Cardiac muscle cell (in vitro differentiated cells and primary cell): ENCODE data around the gene RD3L. TPM values are rescaled to one million over a fixed set of nuclear protein-coding genes. Genes with fewer than 3 reads are reported as not detected.
A peak's percentile ranks its signal among the peaks of the same experiment; 100 is the strongest.

ENCODE experiments used
- DNase-seq, 2 donors: peaks; one replicate each; pipeline versions ENCODE4 v3.0.0 to v3.0.0-alpha.2; 2010 to 2017; ENCODE audit warnings: low read depth in 1 of 2, low spot score in 1 of 2
- H3K27ac ChIP-seq: fragments of 200-600 bp; sonication (generic); 2 replicates; pipeline ENCODE4 v1.5.1; 2016
- H3K27me3 ChIP-seq: fragments of 200-600 bp; sonication (generic); 2 replicates; pipeline ENCODE4 v1.6.0; 2016; ENCODE audit warnings: control low read depth
- H3K36me3 ChIP-seq: fragments of 200-600 bp; sonication (generic); 2 replicates; pipeline ENCODE4 v1.5.1; 2016; ENCODE audit warnings: control low read depth
- H3K4me1 ChIP-seq: fragments of 200-600 bp; sonication (generic); 2 replicates; pipeline ENCODE4 v1.8.1; 2017; ENCODE audit warnings: low read depth, mild to moderate bottlenecking, mixed run types
- H3K4me3 ChIP-seq: fragments of 200-600 bp; sonication (generic); 2 replicates; pipeline ENCODE4 v1.5.1; 2016; ENCODE audit warnings: mild to moderate bottlenecking
- H3K9me3 ChIP-seq: fragments of 200-600 bp; sonication (generic); 2 replicates; pipeline ENCODE4 v1.5.1; 2017; ENCODE audit warnings: low read depth, mild to moderate bottlenecking, control low read depth
- polyA plus RNA-seq: library from polyadenylated mRNA; unstranded; fragments of >200 nt; fragmentation: Nextera tagmentation; extraction: Ambion mirVana; gene quantifications from 2 replicates; pipeline ENCODE4 v1.2.1, GENCODE V29; 2016
- total RNA-seq: library from RNA; depleted of rRNA; stranded (reverse); fragments of >200 nt; gene quantifications from 2 replicates; pipeline ENCODE4 v1.2.3, GENCODE V29; 2016
- TF ChIP-seq, protein P1 (sequence below): IDR thresholded peaks from 2 replicates; pipeline ENCODE4 v1.5.1; 2012; ENCODE audit warnings: low read depth, mild to moderate bottlenecking, low read length

RD3L gene
- total and polyA plus RNA-seq, 2 experiments from 2014 or later: 0.18 to 0.46 TPM

DNA sequence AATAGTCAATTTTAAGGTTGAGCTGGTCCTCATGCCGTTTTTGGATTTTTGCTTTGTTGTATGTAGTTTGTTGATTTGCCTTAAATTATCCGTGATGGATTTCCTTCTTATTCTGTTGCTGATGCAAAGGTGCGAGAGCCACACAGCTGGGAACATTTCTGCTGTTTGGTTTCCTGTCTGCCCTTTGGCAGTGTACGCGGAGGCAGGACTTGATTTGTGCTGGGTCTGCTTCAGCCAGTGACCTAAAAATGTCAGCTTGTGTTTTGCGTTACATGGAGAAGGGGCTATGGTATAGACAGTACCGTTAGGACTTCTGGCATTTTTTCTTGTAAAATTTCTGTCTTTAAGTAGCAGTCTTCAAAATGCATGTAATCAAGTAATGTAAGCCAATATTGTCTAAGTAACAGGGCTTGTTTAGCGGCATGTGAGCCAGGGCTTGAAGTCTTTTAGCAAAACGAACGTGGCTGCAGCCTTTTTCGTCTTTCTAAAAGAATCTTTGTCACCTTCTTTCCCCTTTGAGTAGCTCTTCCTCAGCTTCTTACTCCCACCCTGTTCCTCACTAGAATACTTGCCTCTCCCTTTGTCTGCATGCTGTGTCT lies 18.2 kb upstream of the RD3L start:
- H3K9me3 ChIP-seq: no peaks in the 10 kb centered on the region
- no peak overlapping the region for H3K4me3 ChIP-seq
- H3K27ac ChIP-seq: no peak overlapping the region
- H3K4me1 ChIP-seq: no peaks in the 10 kb centered on the region
- TF ChIP-seq, protein P1, sequence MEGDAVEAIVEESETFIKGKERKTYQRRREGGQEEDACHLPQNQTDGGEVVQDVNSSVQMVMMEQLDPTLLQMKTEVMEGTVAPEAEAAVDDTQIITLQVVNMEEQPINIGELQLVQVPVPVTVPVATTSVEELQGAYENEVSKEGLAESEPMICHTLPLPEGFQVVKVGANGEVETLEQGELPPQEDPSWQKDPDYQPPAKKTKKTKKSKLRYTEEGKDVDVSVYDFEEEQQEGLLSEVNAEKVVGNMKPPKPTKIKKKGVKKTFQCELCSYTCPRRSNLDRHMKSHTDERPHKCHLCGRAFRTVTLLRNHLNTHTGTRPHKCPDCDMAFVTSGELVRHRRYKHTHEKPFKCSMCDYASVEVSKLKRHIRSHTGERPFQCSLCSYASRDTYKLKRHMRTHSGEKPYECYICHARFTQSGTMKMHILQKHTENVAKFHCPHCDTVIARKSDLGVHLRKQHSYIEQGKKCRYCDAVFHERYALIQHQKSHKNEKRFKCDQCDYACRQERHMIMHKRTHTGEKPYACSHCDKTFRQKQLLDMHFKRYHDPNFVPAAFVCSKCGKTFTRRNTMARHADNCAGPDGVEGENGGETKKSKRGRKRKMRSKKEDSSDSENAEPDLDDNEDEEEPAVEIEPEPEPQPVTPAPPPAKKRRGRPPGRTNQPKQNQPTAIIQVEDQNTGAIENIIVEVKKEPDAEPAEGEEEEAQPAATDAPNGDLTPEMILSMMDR: no peak
- no peaks in the 10 kb centered on the region for H3K27me3 ChIP-seq
- H3K36me3 ChIP-seq: no peaks in the 10 kb centered on the region
- no peak for DNase-seq

DNA sequence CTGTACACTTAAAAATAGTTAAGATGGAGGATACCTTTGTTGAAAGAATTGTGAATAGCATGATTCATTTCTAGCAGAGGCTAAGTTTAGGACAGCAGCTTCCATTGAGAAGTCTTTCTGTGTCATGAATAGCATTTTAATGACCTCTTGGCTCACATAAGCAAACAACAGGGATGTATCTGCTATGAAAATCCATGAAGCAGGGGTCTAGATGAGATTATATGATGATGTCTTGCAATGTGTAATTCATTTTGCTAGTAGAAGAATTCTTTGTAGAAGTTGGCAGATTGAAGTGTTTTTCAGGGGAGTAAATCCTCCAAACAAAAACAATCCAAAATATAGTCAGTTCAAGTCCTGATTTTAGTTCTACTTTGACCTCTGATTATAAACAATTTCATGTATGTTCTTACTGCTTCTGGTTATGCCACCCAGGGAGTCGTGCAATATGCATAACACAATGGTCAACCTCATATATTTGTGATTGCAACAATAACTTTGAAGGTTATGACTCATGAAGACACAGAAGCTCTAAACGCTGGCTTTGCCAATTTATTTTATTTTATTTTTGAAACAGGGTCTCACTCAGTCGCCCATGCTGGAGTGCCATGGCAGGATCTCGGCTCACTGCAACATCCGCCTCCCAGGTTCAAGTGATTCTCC lies 6.9 kb upstream of the RD3L start:
- TF ChIP-seq, protein P1: no peak
- Histone ChIP-seq H3K4me3 (no peak overlapping the region), H3K36me3 (no peaks in the 10 kb centered on the region), H3K9me3 (no peaks in the 10 kb centered on the region), H3K4me1 (no peaks in the 10 kb centered on the region), H3K27ac (no peak overlapping the region), H3K27me3 (peaks cover 2% of the 10 kb centered on the region)
- DNase-seq: peak in 1 of 2 donors; percentile 9

DNA sequence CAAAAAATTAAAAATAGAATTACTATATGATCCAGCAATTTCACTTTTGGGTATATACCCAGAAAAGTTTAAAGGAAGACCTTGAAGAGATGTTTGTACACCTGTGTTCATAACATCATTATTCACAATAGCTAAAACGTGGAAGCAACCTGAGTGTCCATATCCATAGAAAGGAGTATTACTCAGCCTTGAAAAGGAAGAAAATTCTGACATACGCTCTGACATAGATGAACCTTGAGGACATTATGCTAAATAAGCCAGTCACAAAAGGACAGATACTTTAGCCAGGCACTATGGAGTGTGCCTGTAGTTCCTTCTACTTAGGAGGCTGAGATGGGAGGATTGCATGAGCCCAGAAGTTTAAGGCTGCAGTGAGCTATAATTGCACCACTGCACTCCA lies 6.1 kb upstream of the RD3L start:
- Histone ChIP-seq H3K4me1 (no peaks in the 10 kb centered on the region), H3K27ac (no peak overlapping the region), H3K9me3 (no peaks in the 10 kb centered on the region), H3K4me3 (no peak overlapping the region), H3K36me3 (no peaks in the 10 kb centered on the region), H3K27me3 (peaks cover 2% of the 10 kb centered on the region)
- TF ChIP-seq, protein P1: no peak
- DNase-seq: no peak

DNA sequence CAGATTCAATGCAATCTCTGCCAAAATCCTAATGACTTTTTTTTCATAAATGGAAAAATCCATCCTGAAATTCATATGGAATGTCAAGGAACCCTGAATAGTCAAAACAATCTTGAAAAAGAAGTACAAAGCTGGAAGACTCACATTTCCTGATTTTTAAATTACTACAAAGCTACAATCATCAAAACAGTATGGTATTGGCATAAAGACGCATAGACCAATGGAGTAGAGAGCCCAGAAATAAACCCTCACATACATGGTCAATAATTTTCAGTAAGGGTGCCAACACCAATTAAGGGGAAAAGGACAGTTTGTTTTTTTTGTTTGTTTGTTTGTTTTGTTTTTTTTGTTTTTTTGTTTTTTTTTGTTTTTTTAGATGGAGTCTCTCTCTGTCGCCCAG lies 4.6 kb upstream of the RD3L start:
- TF ChIP-seq, protein P1: no peak
- Histone ChIP-seq H3K27ac (no peak overlapping the region), H3K36me3 (no peaks in the 10 kb centered on the region), H3K27me3 (peaks cover 2% of the 10 kb centered on the region), H3K4me1 (peaks cover 11% of the 10 kb centered on the region), H3K4me3 (no peak overlapping the region), H3K9me3 (no peaks in the 10 kb centered on the region)
- DNase-seq: no peak

DNA sequence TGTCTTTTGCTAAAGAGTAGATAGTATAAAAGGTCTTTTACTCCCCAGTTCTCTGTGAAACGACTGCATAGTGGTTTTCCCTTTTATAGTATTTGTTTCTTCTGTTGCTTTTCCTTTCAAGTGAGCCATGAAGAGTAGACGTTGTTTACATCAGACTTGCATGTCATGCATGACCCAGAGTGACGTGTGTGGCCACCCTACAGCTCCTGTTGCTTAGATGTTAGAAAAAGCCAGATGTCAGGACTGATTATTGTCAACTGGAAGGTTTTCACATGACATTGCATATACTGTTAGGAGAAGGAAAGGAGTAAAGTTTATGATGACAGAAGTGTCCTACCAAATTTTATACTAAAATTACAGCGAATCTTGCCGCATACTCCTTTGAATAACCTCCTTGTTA lies 1.3 kb upstream of the RD3L start:
- Histone ChIP-seq H3K9me3 (no peaks in the 10 kb centered on the region), H3K4me3 (no peak overlapping the region), H3K4me1 (peaks cover 14% of the 10 kb centered on the region), H3K27me3 (no peaks in the 10 kb centered on the region), H3K36me3 (no peaks in the 10 kb centered on the region), H3K27ac (no peak overlapping the region)
- TF ChIP-seq, protein P1: no peak
- DNase-seq: no peak
